ENCODE measurements around the gene P2RX6.
"Not testable (repeated sequence)": the region's sequence is repeated elsewhere in the genome, so short reads cannot be mapped to it uniquely, and the experiment has no call there.

Gene P2RX6

GRCh38 chr22:21068681-21069276 lies 53.8 kb downstream of the P2RX6 start:
- no peak for TF ChIP-seq CTCF (IDR thresholded peaks at IDR 0.05; ENCODE audit: insufficient read depth, missing control alignments)
- DNase-seq (ENCODE audit: insufficient read length, low spot score) (no peak), FAIRE-seq (no peak)

GRCh38 chr22:21069375-21069774 lies 54.4 kb downstream of the P2RX6 start:
- DNase-seq (ENCODE audit: insufficient read length, low spot score) (no peak), FAIRE-seq (no peak)
- TF ChIP-seq CTCF (IDR thresholded peaks at IDR 0.05; ENCODE audit: insufficient read depth, missing control alignments): no peak

- FAIRE-seq (no peak), DNase-seq (ENCODE audit: insufficient read length, low spot score) (no peak)
- TF ChIP-seq CTCF (IDR thresholded peaks at IDR 0.05; ENCODE audit: insufficient read depth, missing control alignments): no peak
These were observed 56.0 kb downstream of the P2RX6 start for GRCh38 chr22:21070690-21071615.

GRCh38 chr22:21071796-21072195 lies 56.8 kb downstream of the P2RX6 start:
- DNase-seq (ENCODE audit: insufficient read length, low spot score); FAIRE-seq: not testable (repeated sequence)

- FAIRE-seq (no peak), DNase-seq (ENCODE audit: insufficient read length, low spot score) (no peak)
- TF ChIP-seq CTCF (IDR thresholded peaks at IDR 0.05; ENCODE audit: insufficient read depth, missing control alignments): no peak
These were observed 58.1 kb downstream of the P2RX6 start for GRCh38 chr22:21073023-21073422.

- no peak for FAIRE-seq
- DNase-seq (ENCODE audit: insufficient read length, low spot score): no peak
- TF ChIP-seq CTCF (IDR thresholded peaks at IDR 0.05; ENCODE audit: insufficient read depth, missing control alignments): no peak
These were observed 58.5 kb downstream of the P2RX6 start for GRCh38 chr22:21073482-21073881.

- no peak for DNase-seq (ENCODE audit: insufficient read length, low spot score)
- FAIRE-seq: no peak
- TF ChIP-seq CTCF (IDR thresholded peaks at IDR 0.05; ENCODE audit: insufficient read depth, missing control alignments): no peak
These were observed 59.2 kb downstream of the P2RX6 start for GRCh38 chr22:21074102-21074715.

Measured in D721Med (cell line).